IPS-NIHi11 (cell line): ENCODE data around the gene POLE.
"Not testable (repeated sequence)": the region's sequence is repeated elsewhere in the genome, so short reads cannot be mapped to it uniquely, and the experiment has no call there.

Experiments used
- DNase-seq: peaks from one replicate; pipeline ENCODE4 v3.0.0; 2012; ENCODE audit warnings: mixed read lengths, low spot score

Gene POLE

DNA sequence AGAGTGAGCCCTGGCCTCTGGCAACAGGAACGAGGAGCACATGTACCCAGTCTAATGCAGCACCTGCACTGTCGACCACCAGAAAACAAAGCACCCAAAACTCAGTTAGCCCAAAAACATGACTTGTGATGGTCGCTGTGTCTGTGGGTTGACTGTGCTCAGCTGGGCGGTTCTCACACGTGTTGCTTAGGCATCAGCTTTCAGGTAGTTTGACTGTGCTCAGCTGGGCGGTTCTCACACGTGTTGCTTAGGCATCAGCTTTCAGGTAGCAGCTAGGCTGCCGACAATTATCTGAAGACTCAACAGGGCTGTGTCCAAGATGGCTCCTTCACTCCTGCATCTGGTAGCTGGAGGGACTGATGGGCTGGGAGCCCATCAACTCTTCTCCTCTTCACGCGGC lies 75.5 kb downstream of the POLE start:
- no peak for DNase-seq

DNA sequence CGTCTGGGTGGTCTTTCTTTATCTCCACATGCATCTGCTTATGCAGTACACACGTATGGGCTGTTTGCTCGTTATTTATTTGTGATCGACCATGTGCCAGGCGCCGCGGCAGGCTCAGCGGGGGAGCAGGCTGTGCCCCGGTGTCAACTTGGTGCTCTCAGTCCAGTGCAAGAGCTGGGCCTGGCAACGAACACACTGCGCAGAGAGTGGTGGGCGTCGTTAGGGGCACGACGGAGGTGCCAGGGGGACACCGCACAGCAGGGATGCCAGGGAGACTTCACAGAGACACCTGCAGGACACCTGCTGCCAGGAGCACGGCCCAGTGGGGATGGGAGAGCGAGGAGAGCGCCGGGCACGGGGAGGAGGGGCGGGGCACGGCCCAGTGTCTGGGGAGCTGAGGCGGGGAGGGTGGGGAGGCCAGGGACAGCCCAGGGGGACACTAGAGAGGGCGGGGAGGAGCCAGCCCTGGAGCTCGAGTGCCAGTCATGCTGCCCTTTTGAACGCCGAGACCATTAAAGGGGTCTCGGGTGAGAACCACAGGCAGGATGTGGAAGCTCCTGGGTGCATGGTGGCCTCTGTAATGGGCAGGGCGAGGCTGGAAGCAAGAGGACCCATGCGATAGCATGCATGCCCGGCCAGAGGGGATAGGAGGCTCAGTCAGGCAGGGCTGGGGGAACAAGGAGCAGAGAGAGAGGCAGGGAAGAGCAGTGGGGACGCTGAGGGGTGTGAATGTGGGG lies 76.1 kb downstream of the POLE start:
- DNase-seq: no peak

DNA sequence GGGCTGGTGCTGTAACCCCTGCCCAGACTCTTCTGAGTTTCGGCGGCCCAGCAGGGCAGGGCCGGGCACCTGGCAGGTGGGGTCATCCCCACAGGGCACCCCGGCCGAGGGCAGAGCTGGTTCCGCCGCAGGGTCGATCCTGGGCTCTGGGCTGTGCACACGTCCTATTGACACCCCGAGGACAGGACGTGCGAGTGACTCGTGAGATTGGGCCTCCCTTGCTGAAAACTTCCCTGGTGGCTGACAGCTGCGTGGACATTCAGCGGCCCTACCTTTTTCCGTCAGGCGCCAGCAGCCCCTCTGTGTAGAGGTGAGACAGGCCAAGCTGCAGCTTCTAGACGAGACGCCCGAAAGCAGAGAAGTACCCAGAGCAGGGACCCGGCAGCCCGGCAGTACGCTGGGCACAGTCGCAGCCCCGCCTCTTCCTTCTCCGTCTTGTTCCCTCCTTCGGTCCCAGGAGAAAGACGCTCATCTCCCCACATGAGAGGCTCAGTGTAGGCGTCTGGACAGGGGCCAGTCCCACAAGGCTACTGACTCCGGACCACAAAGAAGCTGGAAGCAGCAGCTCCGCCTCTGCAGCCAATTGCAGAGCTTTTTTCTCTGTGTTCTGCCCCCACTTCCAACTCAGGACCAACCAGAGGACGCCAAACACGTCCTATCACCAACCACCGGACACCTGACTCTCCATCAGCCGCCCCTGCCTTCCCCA lies 76.9 kb downstream of the POLE start, which contains the start of gene LRCOL1:
Gene LRCOL1 (minus strand): TSS at position 532 of the 709 bp plus-strand sequence. CDS start 4,331 bp downstream, outside the sequence.
- peak; percentile 10 for DNase-seq

DNA sequence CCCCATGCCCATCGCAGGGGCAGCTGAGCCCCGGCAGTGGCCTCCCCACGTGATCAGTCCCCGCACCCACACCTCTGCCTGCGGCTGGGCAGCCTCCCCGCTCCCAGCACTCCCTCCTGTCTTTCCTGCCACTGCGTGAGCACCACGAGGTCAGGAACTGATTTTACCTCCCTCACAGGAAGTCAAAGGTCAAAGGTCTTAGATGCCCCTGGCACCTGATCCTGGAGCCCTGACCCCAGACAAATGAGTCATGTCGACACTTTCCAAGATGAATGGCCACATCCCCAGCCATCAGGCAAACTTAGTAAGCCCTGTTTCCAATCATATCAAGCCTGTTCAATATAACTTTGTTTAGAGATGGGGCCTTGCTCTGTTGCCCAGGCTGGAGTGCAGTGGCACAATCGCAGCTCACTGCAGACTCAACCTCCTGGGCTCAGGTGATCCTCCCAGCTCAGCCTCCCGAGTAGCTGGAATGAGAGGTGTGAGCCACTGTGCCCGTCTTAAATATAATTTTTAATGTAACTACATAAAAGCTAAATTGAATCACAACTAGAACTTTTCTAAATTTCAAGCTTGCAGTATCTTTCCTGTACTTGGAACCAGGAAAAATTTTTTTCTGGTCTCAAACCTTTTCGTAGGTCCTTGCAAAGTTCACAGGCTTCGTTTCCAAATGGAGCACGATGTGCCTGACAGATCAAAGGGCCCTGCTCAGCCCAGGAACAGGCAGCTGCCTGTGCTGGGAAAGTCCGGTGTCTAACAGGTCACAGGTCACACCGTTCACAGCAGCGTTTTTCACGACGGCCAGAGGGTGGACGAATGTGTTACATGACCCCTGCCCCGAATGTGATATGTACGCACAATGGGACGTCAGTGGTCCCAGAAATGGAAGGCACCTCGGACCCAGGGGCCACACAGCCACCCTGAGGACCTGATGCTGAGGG lies 78.6 kb downstream of the POLE start:
- no peak for DNase-seq

DNA sequence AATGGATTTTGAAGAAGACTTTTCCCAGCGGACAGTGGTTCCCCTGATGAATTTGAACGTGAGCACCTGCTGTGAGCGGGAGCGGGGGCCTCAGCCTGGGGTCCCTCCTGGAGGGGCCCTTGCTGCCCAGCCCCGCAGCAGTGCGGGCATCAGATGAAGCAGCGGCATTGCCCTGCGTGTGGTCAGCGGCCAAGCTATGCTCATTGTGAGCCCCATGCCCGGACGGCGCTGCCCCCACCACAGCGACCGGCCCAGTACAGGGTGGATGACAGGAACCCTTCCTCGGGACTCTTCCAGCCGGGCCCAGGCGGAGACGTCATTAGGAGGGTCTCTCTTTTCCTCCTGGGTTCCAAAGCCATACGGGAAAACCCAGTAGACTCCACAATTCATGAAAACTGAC lies 80.2 kb downstream of the POLE start:
- DNase-seq: no peak

DNA sequence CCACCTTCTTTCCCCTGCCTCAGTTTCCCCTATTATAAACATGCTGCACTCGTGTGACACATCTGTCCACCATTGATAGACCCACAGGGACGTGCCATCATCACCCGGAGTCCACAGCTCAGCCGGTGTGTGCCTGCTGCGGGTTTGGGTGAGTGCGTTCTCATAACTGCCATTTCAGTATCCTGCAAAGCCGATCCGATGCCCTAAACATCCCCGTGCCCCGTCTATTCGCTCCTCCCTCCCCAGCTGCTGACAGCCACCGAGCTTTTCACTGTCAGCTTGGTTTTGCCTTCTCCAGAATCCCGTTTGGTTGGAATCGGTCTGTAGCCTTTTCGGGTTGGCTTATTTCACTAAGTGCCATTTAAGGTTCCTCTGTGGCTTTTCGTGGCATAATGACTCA lies 80.7 kb downstream of the POLE start:
- no peak for DNase-seq

DNA sequence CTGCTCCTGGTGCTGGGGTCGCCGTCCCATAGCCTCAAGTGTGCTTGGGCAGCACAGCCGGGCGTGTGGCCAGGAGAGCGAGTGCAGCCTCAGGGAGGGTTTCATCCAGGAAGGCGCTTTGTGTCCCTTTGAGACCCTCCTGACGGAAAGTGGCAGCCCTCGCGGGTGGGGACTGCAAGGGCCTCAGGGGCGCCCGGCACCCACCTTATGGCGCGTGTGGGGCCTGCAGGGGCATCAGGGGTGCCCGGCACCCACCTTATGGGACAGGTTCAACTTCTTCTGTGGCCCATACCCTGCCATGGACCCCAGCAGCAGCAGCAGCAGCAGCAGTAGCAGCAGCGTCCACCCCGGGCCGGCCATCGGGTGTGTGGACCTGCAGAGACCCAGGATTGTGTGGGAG lies 81.2 kb downstream of the POLE start:
- no peak for DNase-seq

DNA sequence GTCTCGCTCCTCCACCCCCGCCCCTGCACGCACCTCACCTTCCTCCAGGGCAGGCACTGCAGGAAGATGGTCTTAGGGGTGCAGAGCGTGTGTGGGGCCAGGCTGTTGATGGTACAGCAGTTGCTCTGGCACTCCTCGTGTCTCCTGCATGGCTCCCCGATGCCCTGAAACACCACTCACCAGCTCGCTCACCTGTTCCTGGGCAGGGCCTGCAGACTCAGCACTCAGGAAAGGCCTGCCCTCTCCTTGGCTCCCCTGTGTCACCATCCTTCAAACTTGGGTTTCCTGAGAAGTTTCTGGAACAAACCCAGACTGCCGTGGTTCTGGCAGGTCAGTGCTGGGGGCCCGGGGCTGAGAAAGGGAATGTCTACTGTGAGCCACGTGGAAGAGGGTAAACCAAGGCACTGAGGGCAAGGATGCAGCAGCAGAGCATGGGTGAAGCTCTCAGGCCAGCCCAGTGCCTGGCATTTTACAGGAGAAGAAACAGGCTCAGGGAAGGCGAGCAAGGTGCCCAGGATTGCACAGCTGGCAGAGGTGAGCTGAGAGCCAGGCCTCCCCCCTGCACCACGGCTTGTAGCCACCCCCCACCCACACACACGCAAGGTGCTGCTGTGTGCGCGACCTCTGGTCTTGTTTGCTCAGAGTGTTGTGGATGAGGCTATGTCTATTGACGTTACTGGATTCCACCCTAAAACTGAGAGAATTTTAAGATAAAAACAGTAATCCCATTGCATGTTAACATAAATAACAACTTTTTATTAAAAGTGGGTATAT lies 82.3 kb downstream of the POLE start:
- no peak for DNase-seq

DNA sequence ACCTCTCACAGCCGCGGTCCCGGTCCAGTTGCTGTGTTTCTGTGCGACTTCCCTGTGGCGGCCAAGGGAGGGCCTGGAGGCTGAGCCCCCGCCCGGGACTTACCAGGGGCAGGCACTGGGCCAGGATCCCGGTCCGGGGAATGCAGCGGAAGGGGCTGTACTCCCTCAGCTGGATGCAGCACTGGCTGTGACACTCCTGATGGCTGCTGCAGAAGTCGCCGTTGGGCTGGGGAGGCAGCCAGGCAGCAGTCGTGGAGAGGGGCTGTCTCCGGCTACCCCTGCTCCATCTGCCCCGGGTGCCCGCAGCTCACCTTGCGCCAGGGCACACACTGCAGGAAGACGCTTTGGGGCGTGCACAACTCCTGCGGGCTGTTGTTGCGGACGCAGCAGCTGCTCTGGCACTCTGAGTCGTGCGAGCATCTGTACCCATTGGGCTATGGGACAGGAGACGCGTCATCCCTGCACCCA lies 83.0 kb downstream of the POLE start:
- no peak for DNase-seq

DNA sequence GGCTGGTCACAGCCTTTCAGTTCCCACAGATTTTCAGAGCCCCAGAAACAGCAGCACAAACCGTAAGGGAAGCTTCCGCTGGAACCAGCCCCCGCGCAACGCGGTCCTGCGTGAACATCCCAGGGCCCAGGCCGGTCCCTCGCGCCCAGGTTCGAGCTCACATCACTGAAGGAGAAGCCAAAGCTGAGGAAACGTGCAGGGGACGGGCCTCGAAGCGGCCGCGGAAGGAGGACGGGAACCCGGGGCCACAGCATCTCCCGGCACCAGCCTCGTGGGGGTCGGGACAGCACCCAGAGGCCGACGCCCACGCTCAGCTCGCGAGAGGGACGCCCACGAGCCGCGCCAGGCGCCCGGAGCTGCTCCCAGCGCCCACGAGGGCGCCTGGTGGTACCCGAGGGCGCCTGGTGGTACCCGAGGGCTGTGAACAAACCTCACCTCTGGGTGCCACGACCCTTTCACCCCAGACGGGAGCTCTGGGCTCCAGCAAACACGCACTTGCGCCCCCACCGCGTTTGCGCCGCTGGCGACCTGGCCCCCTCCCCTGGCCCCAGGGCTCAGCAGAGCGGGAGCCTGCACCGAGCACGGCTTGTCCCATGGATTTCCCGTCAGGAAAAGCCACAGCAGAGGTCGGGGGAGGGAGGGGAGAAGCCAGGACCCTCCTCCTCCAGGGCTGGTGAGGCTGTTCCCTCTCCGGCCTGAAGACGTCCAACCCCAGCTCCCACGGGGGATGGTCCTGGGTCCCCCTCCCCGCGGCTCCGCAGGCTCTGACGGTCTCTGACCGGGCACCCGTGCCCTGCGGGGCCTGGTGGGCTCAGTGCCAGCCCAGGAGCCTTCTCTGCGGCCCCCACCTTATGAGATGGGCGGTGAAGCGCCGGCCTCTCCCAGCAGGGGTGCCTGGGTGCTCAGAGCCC lies 83.6 kb downstream of the POLE start:
- no peak for DNase-seq

DNA sequence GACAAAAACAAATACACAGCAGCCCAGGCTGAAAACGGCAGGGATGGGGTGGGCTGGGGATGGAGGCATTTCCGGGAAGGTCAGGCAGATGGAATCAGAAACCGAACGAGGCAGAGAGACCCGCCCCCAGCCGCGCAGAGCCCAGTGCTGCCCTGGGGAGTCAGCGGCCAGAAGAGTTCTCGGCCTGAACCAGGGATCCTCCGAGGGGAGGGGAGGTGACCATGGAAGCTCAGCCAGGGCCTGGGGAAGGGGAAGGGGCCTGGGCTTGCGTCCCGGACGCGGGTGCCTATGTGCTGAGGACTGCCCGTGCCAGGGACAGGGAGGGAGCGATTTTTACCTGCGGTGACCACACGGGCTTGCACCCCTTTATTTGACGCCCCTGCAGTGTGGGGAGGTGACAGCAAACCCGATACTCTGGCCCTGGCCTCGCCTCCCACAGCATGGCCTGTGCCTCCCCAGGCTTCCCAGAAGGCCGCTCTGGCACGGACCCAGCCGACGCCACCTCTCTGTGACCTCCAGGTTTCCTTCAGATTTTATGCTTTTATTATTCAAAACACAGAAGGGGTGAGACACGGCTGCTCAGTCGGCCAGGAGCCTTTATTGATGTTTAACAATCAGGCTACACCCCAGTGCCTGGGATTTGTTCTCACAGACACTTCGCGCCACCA lies 84.4 kb downstream of the POLE start:
- DNase-seq: peak; percentile 71

DNA sequence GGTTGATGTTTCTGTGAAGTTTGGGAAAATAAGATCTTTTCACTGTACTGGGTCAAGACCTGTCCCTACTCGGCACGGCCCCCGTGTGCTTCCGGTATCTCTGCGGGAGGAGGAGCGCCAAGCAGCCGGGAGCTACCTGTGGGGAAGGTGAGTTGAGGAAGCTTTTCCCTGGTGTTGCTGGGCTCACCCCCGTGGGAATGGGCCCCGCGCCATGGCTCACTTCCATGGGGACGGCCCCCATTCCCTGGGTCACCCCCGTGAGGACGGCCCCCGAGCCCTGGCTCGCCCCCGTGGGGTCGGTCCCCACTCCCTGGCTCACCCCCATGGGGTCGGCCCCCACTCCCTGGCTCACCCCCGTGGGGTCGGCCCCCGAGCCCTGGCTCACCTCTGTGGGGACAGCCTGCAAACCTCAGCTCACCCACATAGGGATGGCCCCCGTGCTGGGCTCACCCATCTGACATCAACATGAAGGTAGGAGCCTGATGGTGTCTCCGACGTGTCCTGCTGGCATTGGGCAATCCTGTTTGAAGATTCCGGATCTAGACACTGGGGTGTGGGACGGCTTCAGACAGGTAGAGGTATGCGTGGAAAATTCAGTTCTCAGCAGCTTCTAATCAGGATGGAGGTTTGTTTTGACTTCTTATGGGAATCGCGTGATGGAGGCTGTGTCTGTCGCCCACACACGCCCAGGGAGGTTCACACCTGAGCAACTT lies 85.8 kb downstream of the POLE start:
- DNase-seq: no peak

DNA sequence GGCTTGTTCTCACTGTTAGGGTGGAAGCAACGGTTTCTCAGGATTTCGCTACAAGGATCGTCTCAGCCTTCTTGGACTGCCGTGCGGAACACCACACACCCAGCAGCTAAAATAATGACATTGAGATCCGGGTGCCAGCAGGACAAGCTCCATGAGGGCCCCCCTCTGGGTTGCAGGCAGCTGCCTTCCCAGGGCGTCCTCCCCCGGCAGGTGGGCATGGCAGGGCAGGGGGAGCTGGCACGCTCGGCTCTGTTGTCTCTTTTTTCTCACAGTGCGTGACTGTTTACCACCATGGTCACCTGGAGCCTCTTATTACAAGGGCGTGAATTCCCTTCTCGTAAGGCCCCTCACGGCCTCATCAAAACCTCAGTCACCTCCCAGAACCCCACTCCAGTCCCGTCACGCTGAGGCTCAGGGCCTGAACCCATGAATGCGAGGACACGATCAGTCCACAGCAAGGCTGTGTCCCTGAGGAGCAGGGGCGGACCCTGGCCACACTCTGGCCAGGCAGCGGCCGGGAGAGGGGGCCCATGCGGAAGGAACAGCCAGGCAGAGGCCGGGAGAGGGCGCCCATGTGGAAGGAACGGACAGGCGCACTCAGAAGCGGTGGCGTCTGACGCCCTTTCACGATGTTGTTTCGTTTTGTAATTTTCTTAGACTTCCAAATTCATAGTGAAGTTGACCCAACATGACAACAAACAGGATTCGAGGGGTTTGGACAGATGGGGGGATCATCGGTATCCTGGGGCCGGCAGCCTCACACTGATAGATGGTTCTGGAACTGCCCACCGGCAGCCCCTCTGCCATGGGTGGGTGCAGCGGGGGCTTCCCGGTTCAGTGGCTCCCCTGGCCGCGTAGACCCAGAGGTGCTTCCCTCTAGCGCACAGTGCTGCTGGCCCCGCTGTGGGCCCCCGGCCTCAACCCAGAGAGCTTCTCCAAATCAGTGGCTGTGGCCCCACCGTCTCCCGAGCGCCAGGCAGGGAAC lies 86.8 kb downstream of the POLE start:
- peak; percentile 73 for DNase-seq

DNA sequence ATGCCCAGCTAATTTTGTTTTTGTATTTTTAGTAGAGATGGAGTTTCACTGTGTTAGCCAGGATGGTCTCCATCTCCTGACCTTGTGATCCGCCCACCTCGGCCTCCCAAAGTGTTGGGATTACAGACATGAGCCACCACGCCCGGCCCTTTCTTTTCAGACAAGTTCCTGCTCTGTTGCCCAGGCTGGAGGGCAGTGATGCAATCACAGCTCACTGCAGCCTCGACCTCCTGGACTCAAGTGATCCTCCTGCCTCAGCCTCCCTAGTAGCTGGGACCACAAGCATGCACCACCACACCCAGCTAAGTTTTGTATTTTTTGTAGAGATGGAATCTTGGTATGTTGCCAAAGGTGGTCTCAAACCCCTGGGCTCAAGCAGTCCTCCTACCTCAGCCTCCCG lies 87.6 kb downstream of the POLE start:
- DNase-seq: not testable (repeated sequence)

DNA sequence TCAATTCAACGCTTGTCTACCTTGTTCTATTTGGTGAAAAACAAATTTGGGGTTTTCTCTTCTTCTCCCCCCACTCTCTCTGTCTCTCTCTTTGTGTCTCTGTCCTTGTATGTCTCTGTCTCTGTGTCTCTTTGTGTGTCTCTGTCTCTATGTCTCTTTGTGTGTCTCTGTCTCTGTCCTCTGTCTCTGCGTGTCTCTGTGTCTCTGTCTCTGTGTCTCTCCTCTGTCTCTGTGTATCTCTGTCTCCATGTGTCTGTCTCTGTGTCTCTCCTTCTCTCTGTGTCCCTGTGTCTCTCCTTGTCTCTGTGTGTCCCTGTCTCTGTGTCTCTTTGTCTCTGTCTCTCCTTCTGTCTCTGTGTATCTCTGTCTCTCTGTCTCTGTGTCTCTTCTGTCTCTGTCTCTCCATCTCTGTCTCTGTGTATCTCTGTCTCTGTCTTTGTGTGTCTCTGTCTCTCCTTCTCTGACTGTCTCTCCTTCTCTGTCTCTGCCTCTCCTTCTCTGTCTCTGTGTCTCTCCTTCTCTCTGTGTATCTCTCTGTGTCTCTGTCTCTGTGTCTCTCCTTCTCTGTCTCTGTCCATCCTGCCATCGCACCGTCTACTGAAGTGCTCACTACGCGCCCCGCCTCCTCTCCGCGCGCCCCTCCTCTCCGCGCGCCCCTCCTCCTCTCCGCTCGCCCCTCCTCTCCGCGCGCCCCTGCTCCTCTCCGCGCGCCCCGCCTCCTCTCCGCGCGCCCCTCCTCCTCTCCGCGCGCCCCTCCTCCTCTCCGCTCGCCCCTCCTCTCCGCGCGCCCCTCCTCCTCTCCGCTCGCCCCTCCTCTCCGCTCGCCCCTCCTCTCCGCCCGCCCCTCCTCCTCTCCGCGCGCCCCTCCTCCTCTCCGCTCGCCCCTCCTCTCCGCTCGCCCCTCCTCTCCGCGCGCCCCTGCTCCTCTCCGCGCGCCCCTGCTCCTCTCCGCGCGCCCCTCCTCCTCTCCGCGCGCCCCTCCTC lies 89.5 kb downstream of the POLE start:
- no peak for DNase-seq

DNA sequence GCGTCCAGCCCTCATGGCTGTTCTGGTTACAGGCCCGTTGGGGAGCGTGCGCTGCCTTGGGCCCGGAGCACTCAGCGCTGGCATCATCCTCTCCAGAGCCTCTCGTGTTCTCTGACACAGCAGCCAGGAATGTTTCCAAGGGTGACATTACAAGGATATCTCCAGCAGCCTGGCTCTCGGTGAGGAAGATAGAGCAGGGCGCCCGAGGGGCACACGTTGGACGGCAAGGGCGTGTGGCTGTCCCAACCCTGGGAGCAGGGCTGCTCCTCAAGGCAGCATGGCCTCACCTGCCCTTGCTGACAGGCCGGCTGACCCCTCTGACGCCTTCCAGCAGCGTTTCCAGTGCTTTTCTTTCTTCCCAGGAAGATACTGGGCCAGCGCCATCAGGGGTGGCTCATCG lies 91.1 kb downstream of the POLE start:
- no peak for DNase-seq

DNA sequence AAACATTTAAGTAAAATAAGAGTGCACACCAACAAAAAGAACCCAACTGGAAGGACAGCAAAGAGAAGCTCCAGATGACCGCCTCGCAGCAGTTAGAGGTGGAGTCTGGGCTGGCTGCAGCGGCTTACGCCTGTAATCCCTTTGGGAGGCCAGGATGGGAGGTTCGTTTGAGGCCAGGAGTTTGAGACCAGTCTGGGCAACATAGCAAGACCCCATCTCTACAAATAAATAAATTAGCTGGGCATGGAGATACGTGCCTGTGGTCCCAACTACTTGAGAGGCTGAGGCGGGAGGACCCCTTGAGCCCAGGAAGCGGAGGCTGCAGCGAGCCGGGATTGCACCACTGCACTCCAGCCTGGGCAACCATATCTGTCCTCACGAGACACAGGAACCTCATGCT lies 92.0 kb downstream of the POLE start:
- DNase-seq: no peak
